CMK (cell line): ENCODE measurements around the gene ADIPOQ.
"Not testable (repeated sequence)": the region's sequence is repeated elsewhere in the genome, so short reads cannot be mapped to it uniquely, and the experiment has no call there.

ENCODE experiments used
- DNase-seq: peaks from one replicate; pipeline ENCODE4 v3.0.0-alpha.2; 2010; ENCODE audit warnings: low read depth

ADIPOQ gene

GRCh38 chr3:186842426-186843038 is at the start of gene ADIPOQ:
TSS of gene ADIPOQ (plus strand) at chr3:186842710. CDS start at chr3:186853059, 10,349 bp downstream.
- DNase-seq: no peak

GRCh38 chr3:186798239-186798874 is 44.2 kb upstream of the ADIPOQ start:
- no peak for DNase-seq

- no peak for DNase-seq
Measured at GRCh38 chr3:186800285-186800684, 42.2 kb upstream of the ADIPOQ start.

DNA sequence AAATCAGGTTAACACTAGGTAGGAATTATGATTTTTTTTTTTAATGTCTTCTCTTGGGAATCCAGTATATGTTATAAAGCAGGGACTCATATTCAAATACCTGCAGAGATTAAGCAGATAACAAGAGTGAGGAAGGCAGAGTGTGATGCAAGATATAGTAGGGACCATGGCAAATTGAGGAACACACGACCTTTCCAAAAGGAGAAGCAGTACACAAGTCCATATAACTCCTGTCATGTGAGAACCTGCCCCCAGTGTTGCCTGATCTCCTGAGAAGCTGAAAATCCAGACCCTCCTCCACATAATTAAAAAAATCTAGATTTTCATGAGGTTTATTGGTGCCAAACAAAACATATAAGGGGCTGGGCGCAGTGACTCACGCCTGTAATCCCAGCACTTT is 39.8 kb upstream of the ADIPOQ start:
- DNase-seq: no peak

- DNase-seq: not testable (repeated sequence)
Measured at GRCh38 chr3:186803447-186803846, 39.1 kb upstream of the ADIPOQ start.

- DNase-seq: no peak
Measured at GRCh38 chr3:186806089-186807055, 36.1 kb upstream of the ADIPOQ start, which contains the start of gene RFC4. TSS of gene RFC4 (minus strand) at chr3:186806482. CDS start at chr3:186804713, 1,769 bp downstream.

- no peak for DNase-seq
Measured at GRCh38 chr3:186807231-186807630, 35.3 kb upstream of the ADIPOQ start.

DNA sequence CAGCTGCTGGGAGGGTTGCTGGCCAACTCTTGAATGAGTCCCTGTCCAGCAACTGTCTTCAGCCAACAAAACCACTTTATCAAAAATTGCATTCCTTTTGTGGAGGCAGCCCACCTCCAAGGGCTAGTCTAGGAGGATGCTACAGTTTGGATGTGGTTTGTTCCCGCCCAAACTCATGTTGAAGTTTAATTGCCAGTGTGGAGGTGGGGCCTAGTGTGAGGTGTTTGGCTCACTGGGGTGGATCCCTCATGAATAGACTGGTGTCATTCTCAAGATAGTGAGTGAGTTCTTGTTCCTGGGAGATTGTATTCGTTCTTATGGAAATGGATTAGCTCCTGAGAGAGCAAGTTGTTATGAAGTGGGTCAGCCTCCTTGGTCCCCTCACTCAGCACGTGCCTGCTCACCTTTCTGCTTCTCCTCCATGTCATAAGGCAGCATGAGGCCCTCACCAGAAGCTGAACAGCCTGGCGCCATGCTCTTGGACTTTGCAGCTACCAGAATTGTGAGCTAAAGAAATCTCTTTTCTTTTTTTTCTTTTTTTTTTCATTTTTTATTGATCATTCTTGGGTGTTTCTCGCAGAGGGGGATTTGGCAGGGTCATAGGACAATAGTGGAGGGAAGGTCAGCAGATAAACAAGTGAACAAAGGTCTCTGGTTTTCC is 32.0 kb upstream of the ADIPOQ start:
- no peak for DNase-seq

GRCh38 chr3:186811313-186811712 is 31.2 kb upstream of the ADIPOQ start:
- not testable (repeated sequence) for DNase-seq

DNA sequence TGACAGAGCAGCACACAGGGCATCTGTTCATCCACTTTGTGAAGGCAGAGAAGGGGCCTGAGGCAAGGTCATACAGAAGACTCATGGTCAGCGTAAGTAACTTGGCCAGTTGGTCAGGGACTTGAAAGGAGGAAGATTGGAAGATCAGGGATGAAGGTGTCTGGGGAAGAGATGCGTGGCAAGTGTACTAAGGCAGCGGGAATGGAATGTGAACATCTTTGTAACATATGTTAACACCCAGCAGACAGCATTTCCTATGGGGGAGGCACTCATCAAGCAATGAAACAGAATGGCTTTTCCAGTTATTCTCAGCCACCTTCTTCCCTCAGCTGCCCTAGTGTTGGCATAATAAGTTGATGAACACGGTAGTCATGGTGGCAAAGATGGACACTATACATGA is 28.4 kb upstream of the ADIPOQ start:
- no peak for DNase-seq

GRCh38 chr3:186815435-186815834 is 27.1 kb upstream of the ADIPOQ start:
- DNase-seq: no peak

DNA sequence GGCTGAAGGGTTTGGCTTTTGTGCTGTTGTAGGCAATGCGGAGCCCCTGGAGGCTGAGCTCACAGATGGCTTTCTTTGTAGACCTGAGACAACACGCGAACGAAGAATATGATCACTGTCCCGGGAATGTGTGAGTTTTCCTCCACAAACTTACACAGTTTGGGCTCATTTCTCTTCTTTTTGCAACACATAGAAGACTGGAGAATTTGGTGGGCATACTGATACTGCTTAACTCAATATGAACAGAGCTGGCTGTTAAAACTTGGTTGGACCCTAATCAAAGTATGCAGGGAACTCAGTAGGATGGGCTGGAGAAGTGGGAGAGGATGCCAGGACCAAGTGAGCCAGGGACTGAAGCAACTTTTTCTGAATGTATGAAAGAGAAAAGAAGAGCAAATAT is 24.0 kb upstream of the ADIPOQ start:
- DNase-seq: no peak

DNA sequence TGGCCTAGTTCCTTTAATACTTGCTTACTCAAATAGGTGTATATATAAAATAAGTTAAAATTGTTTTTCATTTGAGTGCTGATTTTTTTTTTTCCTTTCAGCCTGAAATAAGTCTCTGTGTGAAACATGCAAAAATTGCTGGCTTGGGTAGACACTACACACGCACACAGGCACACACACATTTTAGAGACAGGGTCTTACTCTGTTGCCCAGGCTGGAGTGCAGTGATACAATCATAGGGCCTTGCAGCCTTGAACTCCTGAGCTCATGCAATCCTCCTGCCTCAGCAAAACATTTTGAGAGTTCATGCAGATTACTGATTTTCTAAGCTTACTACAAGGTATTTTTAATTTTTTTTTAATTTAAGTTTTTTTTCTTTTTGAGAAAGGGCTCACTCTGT is 23.6 kb upstream of the ADIPOQ start:
- no peak for DNase-seq

DNA sequence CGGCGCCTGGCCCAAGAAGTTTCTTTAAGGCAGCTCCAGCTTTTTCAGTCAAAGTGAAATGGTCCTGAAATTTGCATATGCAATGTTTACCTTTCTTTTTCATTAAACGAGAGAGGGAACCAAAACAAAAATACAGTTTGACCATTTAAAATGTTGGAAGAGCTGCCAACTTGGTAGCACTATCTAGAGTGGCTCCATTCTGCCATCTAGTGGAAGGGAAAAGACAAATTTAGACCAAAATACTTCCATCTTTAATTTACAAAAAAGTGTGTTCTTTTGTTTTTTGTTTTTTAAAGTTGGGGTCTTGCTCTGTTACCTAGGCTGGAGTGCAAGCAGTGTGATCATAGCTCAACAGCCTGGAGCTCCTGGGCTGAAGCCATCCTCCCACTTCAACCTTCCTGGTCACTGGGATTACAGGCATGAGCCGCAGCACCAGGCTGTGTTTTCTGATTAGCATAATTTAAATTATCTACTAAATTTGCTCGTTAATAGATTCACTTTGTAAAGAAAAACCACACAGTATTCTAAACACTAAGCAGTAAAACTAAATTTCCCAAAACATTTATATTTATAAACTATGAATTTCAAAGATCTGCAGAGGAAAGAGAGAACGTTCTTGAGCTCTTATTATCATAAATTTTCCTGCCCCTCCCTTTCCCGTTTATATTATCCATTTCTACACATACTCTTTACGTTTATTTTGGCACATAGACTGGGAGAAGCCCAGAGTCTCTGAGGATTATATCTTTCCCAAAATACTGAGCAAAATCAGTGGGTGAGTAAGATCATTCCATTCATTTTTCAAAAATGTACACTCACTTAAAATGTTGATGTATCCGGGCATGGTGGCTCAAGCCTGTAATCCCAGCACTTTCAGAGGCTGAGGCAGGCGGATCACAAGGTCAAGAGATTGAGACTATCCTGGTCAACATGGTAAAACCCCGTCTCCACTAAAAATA is 20.8 kb upstream of the ADIPOQ start:
- no peak for DNase-seq

GRCh38 chr3:186822388-186822759 is 20.1 kb upstream of the ADIPOQ start:
- not testable (repeated sequence) for DNase-seq

DNA sequence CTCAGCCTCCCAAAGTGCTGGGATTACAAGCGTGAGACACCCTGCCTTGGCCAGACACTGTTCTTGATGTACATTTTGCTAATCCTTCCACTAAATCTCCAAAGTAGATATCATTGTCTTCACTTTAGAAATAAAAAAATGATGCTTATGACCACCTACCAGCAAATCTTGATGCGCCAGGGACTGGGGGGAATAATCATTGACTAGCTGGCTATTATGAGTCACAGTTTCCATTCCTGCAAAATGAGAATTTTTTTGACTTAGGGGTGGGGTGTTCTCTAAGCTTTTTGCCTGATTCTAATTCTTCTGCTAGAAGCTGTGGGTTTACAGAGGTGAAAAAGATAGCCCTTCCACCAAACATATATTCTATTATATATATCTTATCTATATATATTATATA is 19.1 kb upstream of the ADIPOQ start:
- no peak for DNase-seq

DNA sequence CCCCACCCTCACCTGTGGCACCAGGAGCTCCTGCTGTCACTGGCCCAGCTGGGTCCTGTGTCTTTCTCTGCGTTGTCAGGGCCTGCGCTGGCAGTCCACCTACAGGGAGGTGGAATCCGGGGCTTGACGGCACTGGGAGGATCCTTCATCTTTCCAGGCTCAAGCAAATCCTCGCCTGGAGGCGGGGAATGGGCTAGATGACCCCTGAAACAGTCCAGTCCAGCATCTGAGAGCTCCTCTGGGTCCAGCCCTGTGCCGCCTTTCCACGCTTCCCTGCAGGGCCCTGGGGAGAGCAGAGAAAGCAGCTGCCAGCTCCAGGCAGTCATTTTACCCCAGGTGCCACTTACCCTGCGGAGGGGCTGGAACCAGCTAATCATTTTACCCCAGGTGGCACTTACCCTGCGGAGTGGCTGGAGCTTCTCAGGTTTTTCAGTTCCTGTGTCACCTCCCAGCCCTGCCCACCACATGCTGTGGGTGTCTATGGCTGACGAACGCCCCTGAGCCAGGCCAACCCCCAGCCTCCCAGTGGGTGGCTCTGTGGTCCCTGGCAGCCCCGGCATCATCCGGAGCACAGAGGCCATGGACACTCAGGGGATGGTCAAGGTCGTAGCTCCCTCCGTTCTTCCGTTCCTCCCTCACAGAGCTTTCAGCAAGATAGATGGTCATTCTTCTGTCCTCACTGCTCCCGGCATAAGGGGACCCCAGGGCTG is 17.9 kb upstream of the ADIPOQ start:
- no peak for DNase-seq

DNA sequence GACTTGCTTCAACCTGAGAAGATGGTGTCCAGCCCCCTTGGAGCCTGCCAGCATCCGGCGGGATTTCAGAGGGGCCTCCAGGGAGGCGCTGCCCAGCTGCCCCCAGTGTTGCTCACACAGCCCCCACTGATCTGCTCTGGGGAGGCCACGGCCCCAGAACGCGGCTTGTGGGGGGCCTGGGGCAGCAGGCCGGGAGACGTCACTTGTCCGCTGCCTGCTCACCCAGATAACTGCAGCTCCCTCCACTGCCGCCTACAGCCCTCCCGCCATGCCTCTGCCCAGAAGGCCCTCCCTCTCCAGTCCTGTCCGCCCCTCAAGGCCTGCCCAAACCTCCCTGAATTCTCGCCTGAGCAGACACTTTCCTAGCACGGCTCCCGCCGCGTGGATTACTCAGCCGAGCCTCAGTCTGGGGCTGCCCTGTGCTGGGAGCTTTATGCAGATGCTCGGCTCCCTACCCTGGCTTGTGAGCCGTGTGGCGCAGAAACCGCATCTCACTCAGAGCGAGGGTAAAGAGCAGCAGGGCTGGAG is 17.2 kb upstream of the ADIPOQ start:
- no peak for DNase-seq

DNA sequence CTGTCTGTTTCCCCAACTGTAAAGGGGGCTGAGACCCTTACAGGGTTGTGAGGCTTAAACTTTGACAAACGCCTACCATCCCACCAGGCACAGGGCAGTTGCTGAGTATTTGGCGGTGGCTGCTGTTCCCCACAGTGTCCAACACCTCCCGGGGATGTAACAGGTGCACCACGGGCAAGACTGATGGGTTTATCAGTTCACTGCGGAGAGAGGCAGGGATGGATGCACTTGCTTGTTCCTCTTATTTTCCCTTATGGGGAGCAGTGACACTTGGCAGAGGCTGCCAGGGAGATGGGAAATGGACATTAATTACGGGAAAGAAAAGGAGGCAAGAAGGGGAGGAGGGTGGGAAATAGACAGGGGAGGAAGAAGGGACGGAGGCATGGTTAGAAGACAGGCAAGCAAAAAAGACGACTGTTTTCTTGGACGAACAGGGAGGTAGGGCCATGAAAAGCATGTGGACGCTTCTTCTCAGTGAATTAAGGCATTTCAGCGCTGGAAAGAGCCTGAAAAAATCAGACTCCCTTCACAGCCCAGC is 16.6 kb upstream of the ADIPOQ start:
- no peak for DNase-seq

DNA sequence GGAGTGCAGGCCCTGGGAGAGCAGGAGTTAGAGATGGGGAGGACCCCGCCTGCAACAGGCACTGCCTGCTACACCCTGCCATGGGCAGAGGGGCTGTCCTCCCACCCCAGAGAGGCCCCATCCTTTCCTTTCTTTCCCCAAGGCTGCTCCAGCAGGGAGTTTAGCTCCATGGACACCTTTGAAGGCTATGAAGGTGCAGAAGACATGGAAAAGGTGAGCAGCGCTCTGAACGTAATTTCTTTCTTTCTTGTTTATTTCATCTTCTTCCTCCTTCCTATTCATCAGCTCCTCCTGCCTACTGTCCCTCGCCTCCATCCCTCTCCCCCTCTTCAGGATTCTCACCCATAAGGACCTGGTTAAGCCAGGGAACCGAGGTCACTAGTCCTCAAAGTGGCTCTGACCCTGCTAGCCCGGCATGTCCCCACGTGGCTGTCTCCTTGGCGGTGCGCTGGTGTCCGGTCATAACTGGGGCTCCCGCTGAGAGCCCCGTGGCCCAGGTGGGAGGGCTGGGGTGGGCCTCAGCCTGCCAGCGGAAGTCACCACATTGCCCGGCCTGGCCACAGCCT is 16.0 kb upstream of the ADIPOQ start:
- no peak for DNase-seq
